HG03575 (cell line): ENCODE measurements around the gene KBTBD8.

Experiments used
- ATAC-seq: cut with Tn5 transposase; IDR thresholded peaks from one replicate; pipeline ENCODE4 v1.9.1; 2021; ENCODE audit not compliant: unreplicated experiment, insufficient number of reproducible peaks, low FRiP score; ENCODE audit errors: extremely low read depth

Gene KBTBD8

GRCh38 chr3:67028001-67028784, 30.1 kb downstream of the KBTBD8 start:
- ATAC-seq = no peak

GRCh38 chr3:67030785-67031740, 33.0 kb downstream of the KBTBD8 start:
- ATAC-seq = peak; percentile 50

GRCh38 chr3:67031986-67032385, 33.9 kb downstream of the KBTBD8 start:
- no peak for ATAC-seq

GRCh38 chr3:67033079-67033478, 35.0 kb downstream of the KBTBD8 start:
- ATAC-seq = no peak

- no peak for ATAC-seq
Observed at GRCh38 chr3:67034371-67034770, 36.3 kb downstream of the KBTBD8 start.

GRCh38 chr3:67037615-67038014, 39.5 kb downstream of the KBTBD8 start:
- no peak for ATAC-seq

GRCh38 chr3:67044295-67044694, 46.2 kb downstream of the KBTBD8 start:
- ATAC-seq = no peak

- ATAC-seq = no peak
Observed at GRCh38 chr3:67044955-67045354, 46.8 kb downstream of the KBTBD8 start.

- ATAC-seq = no peak
Observed at GRCh38 chr3:67045711-67046465, 47.8 kb downstream of the KBTBD8 start.

GRCh38 chr3:67047051-67047450, 48.9 kb downstream of the KBTBD8 start:
- no peak for ATAC-seq

GRCh38 chr3:67048067-67048714, 50.1 kb downstream of the KBTBD8 start:
- ATAC-seq = peak; percentile 95

- ATAC-seq = peak; percentile 44
Observed at GRCh38 chr3:67048715-67049074, 50.6 kb downstream of the KBTBD8 start.

- ATAC-seq = no peak
Observed at GRCh38 chr3:67059443-67059842, 61.3 kb downstream of the KBTBD8 start.
